Prostate gland (tissue), 2 donors: ENCODE data around the gene SLC25A53. TPM values are rescaled to one million over a fixed set of nuclear protein-coding genes. Genes with fewer than 3 reads are reported as not detected.
"Not testable (repeated sequence)": the region's sequence is repeated elsewhere in the genome, so short reads cannot be mapped to it uniquely, and the experiment has no call there.

ENCODE experiments used
- DNase-seq: peaks from one replicate; pipeline ENCODE4 v3.0.0-alpha.2; 2019; ENCODE audit warnings: low spot score
- H3K27ac ChIP-seq, 2 donors: fragments of 200-600 bp; sonication (generic); 2 replicates each; pipeline ENCODE4 v1.5.1; 2017 to 2019
- H3K27me3 ChIP-seq: fragments of 200-600 bp; sonication (generic); replicated peaks from 2 replicates; pipeline ENCODE4 v1.5.1; 2019; ENCODE audit not compliant: insufficient read depth
- H3K36me3 ChIP-seq, 2 donors: fragments of 200-600 bp; sonication (generic); 1 replicate in 1 of 2; 2 replicates in 1 of 2; pipeline versions ENCODE4 v1.5.1 to v1.8.1; 2017 to 2019
- H3K4me1 ChIP-seq: fragments of 200-600 bp; sonication (generic); replicated peaks from 2 replicates; pipeline ENCODE4 v1.5.1; 2019
- H3K4me3 ChIP-seq, 2 donors: fragments of 200-600 bp; sonication (generic); 2 replicates each; pipeline ENCODE4 v1.5.1; 2017 to 2019
- H3K9me3 ChIP-seq: fragments of 200-600 bp; sonication (generic); 2 replicates; pipeline ENCODE4 v1.5.1; 2017
- CTCF ChIP-seq, 4 experiments: fragments of 200-600 bp in 2 of 4; fragments of 450-650 bp in 2 of 4; sonication (generic) in 2 of 4; IDR thresholded peaks; 1 replicate in 3 of 4; 2 replicates in 1 of 4; pipeline ENCODE4 v1.5.1; 2016 to 2019; ENCODE audit warnings: antibody characterized with exemption in 4 of 4, mild to moderate bottlenecking in 2 of 4, moderate library complexity in 2 of 4
- POLR2A ChIP-seq: fragments of 450-650 bp; IDR thresholded peaks from one replicate; pipeline ENCODE4 v1.6.1; 2016; ENCODE audit warnings: antibody characterized with exemption, mild to moderate bottlenecking
- POLR2AphosphoS5 ChIP-seq: sonication (generic); formaldehyde crosslinking; IDR thresholded peaks from one replicate; pipeline ENCODE4 v1.6.1; 2017; ENCODE audit warnings: antibody characterized with exemption
- WGBS: methylation state at CpG from one replicate; pipeline ENCODE4 v1.1.5; 2018; 5-methylcytosine and 5-hydroxymethylcytosine counted together
- intact Hi-C: fragments of 100-400 bp; cut with DNase I; formaldehyde crosslinking; loops from one replicate; pipeline ENCODE4 v1.14.2; 2022
- total RNA-seq, 2 donors: library from RNA; depleted of rRNA; stranded (reverse); fragments of >200 nt; gene quantifications; one replicate each; pipeline ENCODE4 v1.1.0, GENCODE V29; 2016

SLC25A53 gene
- total RNA-seq, 2 donors from 2014 or later: 12.1 to 13.1 TPM

GRCh38 chrX:104122829-104123228 is 34.0 kb downstream of the SLC25A53 start:
- intact Hi-C loops: no loop called here
- H3K27me3 ChIP-seq: no peaks in the 10 kb centered on the region
- no peak overlapping the region for H3K4me3 ChIP-seq
- TF ChIP-seq POLR2A (no peak), POLR2AphosphoS5 (no peak), CTCF (IDR thresholded peaks at IDR 0.05) (no peak)
- WGBS: 67% methylated on average over 5 of the region's 5 CpGs
- H3K36me3 ChIP-seq: no peaks in the 10 kb centered on the region
- H3K9me3 ChIP-seq: no peaks in the 10 kb centered on the region
- H3K27ac ChIP-seq: no peak overlapping the region
- H3K4me1 ChIP-seq: no peaks in the 10 kb centered on the region
- DNase-seq: no peak

DNA sequence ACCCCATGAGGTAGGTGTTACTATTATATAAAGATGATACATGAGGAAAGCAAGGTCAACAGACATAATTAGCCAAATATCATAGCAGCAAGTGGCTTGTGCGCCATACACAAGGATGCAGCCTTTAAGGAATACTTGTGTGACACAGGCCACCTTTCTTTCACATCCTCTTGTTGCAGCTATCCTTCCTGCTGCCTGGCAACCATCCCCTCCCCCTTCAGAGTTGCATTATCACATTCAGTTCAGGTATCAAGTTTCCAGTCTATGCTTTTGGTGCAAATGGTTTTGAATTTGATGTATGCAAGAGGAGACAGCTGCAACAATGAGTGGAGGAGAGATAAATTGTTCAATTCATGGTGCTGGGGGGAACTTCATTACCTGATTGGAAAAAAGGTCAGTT is 38.0 kb downstream of the SLC25A53 start:
- H3K27me3 ChIP-seq: no peaks in the 10 kb centered on the region

DNA sequence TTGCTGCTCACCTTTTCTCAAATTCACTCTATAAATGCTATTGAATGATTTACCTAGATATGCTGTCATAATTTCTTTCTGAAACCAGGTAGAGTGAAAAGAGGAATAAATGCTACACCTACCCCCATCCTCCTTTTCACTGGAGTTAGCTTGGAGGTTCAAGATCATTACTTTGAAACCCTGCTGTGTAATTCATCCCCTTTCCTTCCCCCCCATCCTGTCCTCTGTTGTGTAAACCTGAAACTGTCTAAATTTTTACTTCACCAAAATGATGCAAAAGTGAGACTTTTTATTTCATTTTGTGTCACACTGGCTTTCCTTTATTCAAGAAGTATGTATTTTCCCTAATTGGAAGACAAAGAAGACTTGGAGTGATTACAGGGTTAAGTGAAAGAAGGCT is 39.0 kb downstream of the SLC25A53 start:
- Histone ChIP-seq H3K27me3 (no peaks in the 10 kb centered on the region), H3K4me3 (no peak overlapping the region), H3K36me3 (no peaks in the 10 kb centered on the region), H3K4me1 (no peaks in the 10 kb centered on the region), H3K27ac (no peak overlapping the region), H3K9me3 (no peaks in the 10 kb centered on the region)
- no peak for DNase-seq
- TF ChIP-seq CTCF (IDR thresholded peaks at IDR 0.05): no peak
- TF ChIP-seq POLR2AphosphoS5: no peak
- no peak for TF ChIP-seq POLR2A
- intact Hi-C loops: no loop called here

More for the DNA sequence above, 38.0 kb downstream of the SLC25A53 start:
- Histone ChIP-seq H3K27ac (no peak overlapping the region), H3K4me1 (no peaks in the 10 kb centered on the region), H3K36me3 (no peaks in the 10 kb centered on the region), H3K4me3 (no peak overlapping the region), H3K9me3 (no peaks in the 10 kb centered on the region)
- intact Hi-C loops: no loop called here
- no peak for DNase-seq
- TF ChIP-seq CTCF (IDR thresholded peaks at IDR 0.05) (no peak), POLR2A (no peak), POLR2AphosphoS5 (no peak)
- no CpG with 5 or more reads among the region's 1 CpG for WGBS

- no peak for TF ChIP-seq POLR2A
- no peak for TF ChIP-seq POLR2AphosphoS5
- TF ChIP-seq CTCF (IDR thresholded peaks at IDR 0.05): peak in 3 of 4 experiments; percentile 23 to 45 (median 39)
- intact Hi-C loops: no loop called here
- Histone ChIP-seq H3K27me3 (no peaks in the 10 kb centered on the region), H3K9me3 (no peaks in the 10 kb centered on the region), H3K4me1 (no peaks in the 10 kb centered on the region), H3K36me3 (no peaks in the 10 kb centered on the region), H3K4me3 (peak overlapping the region; percentile 38 to 39), H3K27ac (no peak overlapping the region)
- 7% methylated on average over 24 of the region's 24 CpGs for WGBS
- peak; percentile 33 for DNase-seq
These were observed 43.4 kb downstream of the SLC25A53 start for GRCh38 chrX:104113222-104113965.

DNA sequence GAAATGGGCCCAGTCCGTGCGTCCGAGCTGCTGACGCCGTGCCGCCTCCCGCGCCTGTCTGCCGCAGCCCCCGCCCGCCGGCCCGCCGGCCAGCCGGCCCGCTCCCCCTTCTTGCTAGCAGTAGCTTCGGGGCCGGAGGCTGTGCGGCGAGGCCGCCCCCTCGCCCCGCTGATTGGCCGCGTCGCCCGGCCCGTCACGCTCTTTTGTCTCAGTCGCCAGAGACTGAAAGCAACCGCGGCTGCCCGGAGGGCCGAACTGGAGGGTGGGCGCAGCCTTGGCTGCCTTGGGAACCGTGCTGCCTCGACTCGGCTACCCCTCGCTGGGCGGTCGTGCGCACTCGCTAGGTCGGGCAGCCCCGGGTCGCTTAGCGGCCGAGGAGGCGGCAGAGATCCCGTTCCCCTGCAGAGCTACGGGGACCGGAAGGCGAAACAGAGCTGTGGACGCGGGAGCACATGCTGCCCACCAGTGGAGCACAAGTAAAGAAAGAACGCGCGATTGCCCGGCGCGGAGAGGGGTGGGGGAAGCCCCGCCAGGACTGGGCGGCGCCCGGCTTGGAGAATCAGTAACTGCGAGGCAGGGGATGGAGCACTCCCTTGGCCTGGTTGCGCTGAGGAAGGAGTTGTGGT is 44.4 kb downstream of the SLC25A53 start, which contains the start of gene ZCCHC18:
TSS of gene ZCCHC18 (plus strand) at position 198 of the 626 bp plus-strand sequence. CDS start 1,589 bp downstream, outside the sequence.
- Histone ChIP-seq H3K4me1 (no peaks in the 10 kb centered on the region), H3K27me3 (no peaks in the 10 kb centered on the region), H3K27ac (peak within 1 kb of the TSS; percentile 19 to 49), H3K9me3 (no peaks in the 10 kb centered on the region), H3K36me3 (no peaks in the 10 kb centered on the region), H3K4me3 (peak within 1 kb of the TSS; percentile 38 to 39)
- WGBS: 0% methylated on average over 36 of the region's 67 CpGs
- intact Hi-C loops: no loop called here
- TF ChIP-seq POLR2AphosphoS5: no peak
- no peak for TF ChIP-seq POLR2A
- TF ChIP-seq CTCF (IDR thresholded peaks at IDR 0.05): no peak
- DNase-seq: peak; percentile 3

DNA sequence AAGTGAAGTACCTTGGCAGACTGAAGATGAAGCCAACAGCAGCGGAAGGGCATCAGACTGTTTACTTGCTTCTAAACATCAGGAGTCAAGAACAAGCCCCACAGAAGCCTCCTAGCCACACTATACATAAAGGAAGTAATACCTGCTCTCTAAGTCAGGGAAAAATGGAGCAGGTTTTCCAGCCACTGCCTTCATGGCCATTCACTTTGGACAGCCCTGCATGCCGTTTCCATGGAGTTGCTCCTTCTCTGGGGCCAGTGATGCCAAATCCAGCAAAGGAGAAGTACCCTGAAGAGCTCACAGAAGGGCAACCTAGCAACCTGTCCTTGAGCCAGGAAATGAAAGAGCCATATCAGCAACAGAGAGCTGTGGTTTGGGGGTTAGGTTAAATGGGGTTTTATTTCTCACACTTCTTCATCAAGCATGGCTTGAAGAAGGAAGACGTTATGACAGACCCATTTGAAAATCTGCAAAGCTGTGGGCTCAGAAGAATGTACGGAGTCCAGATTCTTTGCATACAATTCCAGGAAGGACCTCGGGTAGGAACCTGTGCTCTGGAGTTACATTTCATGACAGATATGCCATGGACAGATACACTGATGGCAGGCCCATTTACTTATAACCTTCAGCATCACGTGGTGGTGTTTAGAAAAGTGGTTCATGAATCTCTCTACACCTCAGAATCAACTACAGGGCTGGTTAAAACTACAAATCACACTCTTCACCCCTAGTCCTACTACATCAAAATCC is 46.1 kb downstream of the SLC25A53 start:
- DNase-seq, H3K4me1 ChIP-seq, H3K9me3 ChIP-seq, H3K27ac ChIP-seq, H3K36me3 ChIP-seq, intact Hi-C loops, H3K4me3 ChIP-seq, H3K27me3 ChIP-seq: not testable (repeated sequence)
- WGBS: 84% methylated on average over 5 of the region's 6 CpGs
